WTC11 (cell line): Measurements from ENCODE around the gene MEGF9. TPM values are rescaled to one million over a fixed set of nuclear protein-coding genes. Genes with fewer than 3 reads are reported as not detected.

ENCODE experiments used
- ATAC-seq: fragments of 200-7000 bp; cut with Tn5 transposase; 2 replicates; pipeline ENCODE4 v1.10.0; 2021; ENCODE audit warnings: mild to moderate bottlenecking, moderate library complexity
- CTCF ChIA-PET: fragments of 300-600 bp; sonication (Branson Sonifier 250); formaldehyde crosslinking; loops from one replicate; lab custom pipeline; 2021; ENCODE audit warnings: antibody characterized with exemption; lab: Charles Lee
- POLR2A ChIA-PET: fragments of 350-600 bp; sonication (Branson Sonifier 250); formaldehyde crosslinking; loops from one replicate; lab custom pipeline; 2021; ENCODE audit warnings: antibody characterized with exemption; lab: Charles Lee
- DNase-seq: peaks from one replicate; pipeline ENCODE4 v3.0.0; 2021; ENCODE audit warnings: low spot score
- H3K27ac Mint-ChIP-seq: 2 replicates; pipeline ENCODE4 v1.8.0; 2021; ENCODE audit warnings: mixed read lengths
- H3K27me3 Mint-ChIP-seq: 2 replicates; pipeline ENCODE4 v1.8.0; 2021; ENCODE audit warnings: low read depth, mild to moderate bottlenecking, moderate library complexity, mixed read lengths
- H3K36me3 Mint-ChIP-seq: 2 replicates; pipeline ENCODE4 v1.8.0; 2021; ENCODE audit warnings: mixed read lengths
- H3K4me1 Mint-ChIP-seq: 2 replicates; pipeline ENCODE4 v1.8.0; 2022; ENCODE audit warnings: mixed read lengths
- H3K4me3 Mint-ChIP-seq: 2 replicates; pipeline ENCODE4 v1.8.0; 2021; ENCODE audit warnings: mild to moderate bottlenecking, moderate library complexity, mixed read lengths
- H3K9me3 Mint-ChIP-seq: 2 replicates; pipeline ENCODE4 v1.8.0; 2021; ENCODE audit warnings: mixed read lengths
- ARID4B ChIP-seq: sonication (generic); formaldehyde crosslinking; IDR thresholded peaks from 2 replicates; pipeline ENCODE4 v1.8.0; 2023; ENCODE audit warnings: missing genetic modification reagents, mild to moderate bottlenecking, borderline replicate concordance
- ATF2 ChIP-seq: sonication (generic); formaldehyde crosslinking; IDR thresholded peaks from 2 replicates; pipeline ENCODE4 v1.8.1; 2022; ENCODE audit warnings: low read depth, missing genetic modification reagents, borderline replicate concordance
- ATF3 ChIP-seq: sonication (generic); formaldehyde crosslinking; conservative IDR thresholded peaks from 2 replicates; pipeline ENCODE4 v1.8.1; 2022; ENCODE audit warnings: mild to moderate bottlenecking, missing genetic modification reagents
- CREB1 ChIP-seq: sonication (generic); formaldehyde crosslinking; IDR thresholded peaks from 2 replicates; pipeline ENCODE4 v1.8.0; 2023; ENCODE audit warnings: mild to moderate bottlenecking, missing genetic modification reagents
- CREM ChIP-seq: sonication (generic); formaldehyde crosslinking; IDR thresholded peaks from 2 replicates; pipeline ENCODE4 v1.8.1; 2022; ENCODE audit warnings: mild to moderate bottlenecking, missing genetic modification reagents, moderate library complexity
- ELF4 ChIP-seq: sonication (generic); formaldehyde crosslinking; IDR thresholded peaks from 2 replicates; pipeline ENCODE4 v1.8.1; 2022; ENCODE audit warnings: low read depth, mild to moderate bottlenecking, moderate library complexity, missing genetic modification reagents
- EMX1 ChIP-seq: fragments of 250-450 bp; sonication (Bioruptor Pico); IDR thresholded peaks from 2 replicates; pipeline ENCODE4 v1.8.0; 2021; ENCODE audit warnings: mild to moderate bottlenecking
- FOXP1 ChIP-seq: sonication (generic); formaldehyde crosslinking; IDR thresholded peaks from 2 replicates; pipeline ENCODE4 v1.8.0; 2022; ENCODE audit warnings: missing genetic modification reagents, mild to moderate bottlenecking, moderate library complexity, borderline replicate concordance
- GRHL2 ChIP-seq: fragments of 250-450 bp; sonication (Bioruptor Pico); IDR thresholded peaks from 2 replicates; pipeline ENCODE4 v1.8.0; 2022; ENCODE audit warnings: mild to moderate bottlenecking, moderate library complexity; ENCODE audit not compliant: insufficient replicate concordance, severe bottlenecking
- KAT7 ChIP-seq: sonication (generic); formaldehyde crosslinking; IDR thresholded peaks from 2 replicates; pipeline ENCODE4 v1.8.1; 2023; ENCODE audit warnings: missing genetic modification reagents, mild to moderate bottlenecking, borderline replicate concordance
- NFE2L1 ChIP-seq: sonication (generic); formaldehyde crosslinking; IDR thresholded peaks from 2 replicates; pipeline ENCODE4 v1.8.1; 2023; ENCODE audit warnings: missing genetic modification reagents
- NR2C2 ChIP-seq: sonication (generic); formaldehyde crosslinking; IDR thresholded peaks from 2 replicates; pipeline ENCODE4 v1.8.0; 2022; ENCODE audit warnings: mild to moderate bottlenecking, missing genetic modification reagents
- NR3C1 ChIP-seq: sonication (generic); formaldehyde crosslinking; conservative IDR thresholded peaks from 2 replicates; pipeline ENCODE4 v1.8.1; 2023; ENCODE audit warnings: low read depth, mild to moderate bottlenecking, missing genetic modification reagents
- RELA ChIP-seq: sonication (generic); formaldehyde crosslinking; IDR thresholded peaks from 2 replicates; pipeline ENCODE4 v1.8.1; 2022; ENCODE audit warnings: missing genetic modification reagents, mild to moderate bottlenecking, borderline replicate concordance
- SOX15 ChIP-seq: fragments of 250-450 bp; sonication (Bioruptor Pico); IDR thresholded peaks from 2 replicates; pipeline ENCODE4 v1.9.0; 2021; ENCODE audit warnings: mild to moderate bottlenecking
- SP1 ChIP-seq: sonication (generic); formaldehyde crosslinking; conservative IDR thresholded peaks from 2 replicates; pipeline ENCODE4 v1.8.1; 2022; ENCODE audit warnings: missing genetic modification reagents
- TP53 ChIP-seq: sonication (generic); formaldehyde crosslinking; IDR thresholded peaks from 2 replicates; pipeline ENCODE4 v1.8.1; 2023; ENCODE audit warnings: mild to moderate bottlenecking, missing genetic modification reagents
- USF2 ChIP-seq: sonication (generic); formaldehyde crosslinking; IDR thresholded peaks from 2 replicates; pipeline ENCODE4 v1.8.1; 2023; ENCODE audit warnings: mild to moderate bottlenecking, missing genetic modification reagents, moderate library complexity
- ZBTB21 ChIP-seq: sonication (generic); formaldehyde crosslinking; IDR thresholded peaks from 2 replicates; pipeline ENCODE4 v1.8.1; 2023; ENCODE audit warnings: mild to moderate bottlenecking, missing genetic modification reagents, borderline replicate concordance
- ZBTB43 ChIP-seq: sonication (generic); formaldehyde crosslinking; IDR thresholded peaks from 2 replicates; pipeline ENCODE4 v1.8.1; 2023; ENCODE audit warnings: mild to moderate bottlenecking, missing genetic modification reagents
- ZNF121 ChIP-seq: sonication (generic); formaldehyde crosslinking; IDR thresholded peaks from 2 replicates; pipeline ENCODE4 v1.8.0; 2023; ENCODE audit warnings: missing genetic modification reagents
- ZNF219 ChIP-seq: sonication (generic); formaldehyde crosslinking; IDR thresholded peaks from 2 replicates; pipeline ENCODE4 v1.8.0; 2023; ENCODE audit warnings: missing genetic modification reagents, mild to moderate bottlenecking, borderline replicate concordance
- ZNF232 ChIP-seq: sonication (generic); formaldehyde crosslinking; IDR thresholded peaks from 2 replicates; pipeline ENCODE4 v1.8.0; 2022; ENCODE audit warnings: mild to moderate bottlenecking, missing genetic modification reagents
- ZNF532 ChIP-seq: fragments of 250-450 bp; sonication (Bioruptor Pico); IDR thresholded peaks from 2 replicates; pipeline ENCODE4 v1.9.0; 2021; ENCODE audit warnings: mild to moderate bottlenecking, borderline replicate concordance
- ZNF671 ChIP-seq: fragments of 250-450 bp; sonication (Bioruptor Pico); IDR thresholded peaks from 2 replicates; pipeline ENCODE4 v1.8.0; 2021; ENCODE audit warnings: mild to moderate bottlenecking
- total RNA-seq: library from RNA; stranded (reverse); gene quantifications from 3 replicates; pipeline ENCODE4 v1.2.3, GENCODE V29; 2021

MEGF9 gene
- total RNA-seq, 1 experiment from 2014 or later, result 0.92 TPM

GRCh38 chr9:120724757-120725400 is 10.6 kb upstream of the MEGF9 start:
- no peaks in the 10 kb centered on the region for H3K36me3 Mint-ChIP-seq
- no peak for DNase-seq
- TF ChIP-seq NR3C1 (CRISPR knock-in tag) (no peak), ATF2 (no peak), ELF4 (CRISPR knock-in tag) (no peak), ZNF219 (CRISPR knock-in tag) (no peak), FOXP1 (CRISPR knock-in tag) (no peak), ZNF232 (CRISPR knock-in tag) (no peak), USF2 (no peak), ZBTB43 (no peak), GRHL2 (no peak), SOX15 (CRISPR knock-in tag) (no peak), NFE2L1 (no peak), CREM (no peak), TP53 (CRISPR knock-in tag) (no peak)
- TF ChIP-seq, all 79 proteins: peak for 0
- ATAC-seq, result no peak
- H3K4me3 Mint-ChIP-seq, result no peak overlapping the region
- peaks cover 6% of the 10 kb centered on the region; the same call in 1 of the 2 replicates for H3K27me3 Mint-ChIP-seq
- H3K27ac Mint-ChIP-seq, result no peak overlapping the region
- CTCF ChIA-PET, result no interaction called here
- peaks cover under 1% of the 10 kb centered on the region; the same call in 1 of the 2 replicates for H3K4me1 Mint-ChIP-seq
- POLR2A ChIA-PET, result no interaction called here
- no peaks in the 10 kb centered on the region for H3K9me3 Mint-ChIP-seq

GRCh38 chr9:120723565-120723964 is 9.3 kb upstream of the MEGF9 start:
- POLR2A ChIA-PET, result no interaction called here
- ATAC-seq (no peak), DNase-seq (no peak)
- peaks cover 6% of the 10 kb centered on the region; the same call in 1 of the 2 replicates for H3K27me3 Mint-ChIP-seq
- no peak overlapping the region for H3K4me3 Mint-ChIP-seq
- H3K9me3 Mint-ChIP-seq, result no peaks in the 10 kb centered on the region
- CTCF ChIA-PET, result no interaction called here
- H3K4me1 Mint-ChIP-seq, result no peaks in the 10 kb centered on the region
- H3K27ac Mint-ChIP-seq, result no peak overlapping the region
- H3K36me3 Mint-ChIP-seq, result no peaks in the 10 kb centered on the region
- no peak for TF ChIP-seq EMX1 (CRISPR knock-in tag)
- no peak for TF ChIP-seq KAT7
- TF ChIP-seq ARID4B (CRISPR knock-in tag), result no peak
- no peak for TF ChIP-seq ZNF671 (CRISPR knock-in tag)
- no peak for TF ChIP-seq ZNF532 (CRISPR knock-in tag)
- TF ChIP-seq ZBTB21, result no peak
- no peak for TF ChIP-seq RELA (CRISPR knock-in tag)
- no peak for TF ChIP-seq ZNF219 (CRISPR knock-in tag)
- no peak for TF ChIP-seq CREB1 (CRISPR knock-in tag)
- no peak for TF ChIP-seq SP1 (CRISPR knock-in tag)
- no peak for TF ChIP-seq NR2C2 (CRISPR knock-in tag)
- TF ChIP-seq ZNF121 (CRISPR knock-in tag), result no peak
- no peak for TF ChIP-seq ATF3
- TF ChIP-seq ELF4 (CRISPR knock-in tag), result no peak
